Testis (tissue), 2 donors: ENCODE results near the gene EVX2.

Source experiments
- CTCF ChIP-seq, 3 experiments: fragments of 450-650 bp in 2 of 3; fragments of 200-600 bp in 1 of 3; sonication (generic) in 1 of 3; IDR thresholded peaks; one replicate each; pipeline ENCODE4 v1.5.1; 2016 to 2019; ENCODE audit warnings: antibody characterized with exemption in 3 of 3, mild to moderate bottlenecking in 2 of 3, moderate library complexity in 1 of 3
- POLR2A ChIP-seq: fragments of 450-650 bp; IDR thresholded peaks from one replicate; pipeline ENCODE4 v1.6.1; 2017; ENCODE audit warnings: antibody characterized with exemption, mild to moderate bottlenecking, moderate library complexity

DNA sequence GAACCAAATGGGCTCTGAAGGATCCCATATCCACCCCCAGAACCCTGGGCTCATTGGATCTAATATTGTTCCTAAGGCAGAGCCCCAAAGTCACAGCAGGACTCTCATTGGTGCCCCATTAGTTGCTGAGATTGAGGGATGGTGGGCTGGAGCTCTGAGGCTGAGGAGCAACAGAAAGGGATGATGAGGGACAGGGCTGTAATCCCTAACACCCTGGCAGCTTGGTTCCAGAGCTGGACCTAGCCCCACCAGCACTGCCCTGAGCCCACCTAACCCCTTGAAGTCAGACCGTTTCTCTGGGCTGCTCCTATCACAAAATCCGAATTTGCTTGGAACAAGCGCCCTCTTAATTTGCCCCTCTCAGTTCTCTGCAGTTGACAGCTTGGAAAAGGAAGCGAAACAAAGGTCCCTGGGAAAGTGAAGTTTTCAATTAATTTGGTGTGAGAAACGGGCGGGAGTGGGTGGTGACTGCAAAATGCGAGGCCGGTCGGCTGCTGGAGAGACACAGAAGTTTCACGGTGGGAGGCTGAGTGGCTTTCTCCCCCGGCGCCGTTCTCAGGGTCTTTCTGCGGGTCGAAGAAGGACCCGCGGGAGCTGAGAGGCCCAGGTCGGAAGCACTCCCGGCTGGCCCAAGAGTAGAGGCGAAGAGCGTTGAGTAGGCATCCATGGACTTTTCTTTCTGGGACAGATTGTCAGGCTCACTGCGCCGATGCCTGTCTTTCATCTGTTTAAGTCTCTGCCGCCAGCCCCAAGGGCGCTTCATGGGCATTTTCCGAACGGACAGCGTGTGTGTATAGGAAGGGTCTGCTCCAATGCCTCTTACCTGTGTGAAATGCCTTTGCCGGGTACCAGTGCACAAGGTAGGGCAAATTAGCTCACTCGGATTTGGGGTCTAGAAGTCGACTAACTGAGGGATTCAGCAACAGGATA is 7.8 kb upstream of the EVX2 start:
- TF ChIP-seq CTCF (IDR thresholded peaks at IDR 0.05): no peak
- TF ChIP-seq POLR2A: no peak
